ENCODE measurements around the gene KLK1. TPM values are rescaled to one million over a fixed set of nuclear protein-coding genes. Genes with fewer than 3 reads are reported as not detected.

Gene KLK1
- 0.24 TPM in 1 of 2 replicates, not detected in the other for total RNA-seq

DNA sequence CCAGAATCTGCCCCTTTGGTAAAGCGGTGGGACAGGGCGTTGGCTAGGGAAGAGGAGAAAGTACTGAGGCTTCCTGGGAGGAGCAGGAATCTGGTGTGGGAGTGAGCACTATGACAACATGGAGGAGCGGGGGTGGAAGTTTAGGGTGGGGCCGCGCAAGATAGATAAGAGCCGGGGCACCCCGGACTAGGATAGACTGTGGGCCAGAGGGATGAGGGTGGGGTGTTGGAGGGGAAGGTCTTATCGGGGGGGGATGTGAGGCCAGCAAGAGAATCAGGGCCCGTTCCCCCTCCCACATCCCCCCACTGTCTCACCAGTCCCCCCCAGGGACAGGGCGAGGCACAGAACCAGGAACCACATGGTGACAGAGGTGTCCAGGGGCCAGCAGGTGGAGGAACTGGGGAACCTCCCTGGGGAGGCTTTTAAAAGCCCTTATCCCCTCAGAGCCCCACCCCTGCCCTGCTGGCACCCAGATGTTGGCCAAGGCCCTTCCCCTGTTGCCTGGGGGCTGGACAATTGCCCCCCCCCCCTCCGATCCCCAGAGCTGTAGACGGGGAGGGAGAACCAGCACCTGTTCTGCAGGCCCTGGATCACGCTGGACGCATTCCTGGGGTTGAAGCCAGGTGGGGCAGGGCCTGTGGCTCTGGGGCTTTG lies at the start of gene KLK1:
Gene KLK1 (minus strand): TSS at position 399 of the 654 bp plus-strand sequence. CDS start 39 bp downstream, at position 360.

GRCh38 chr19:50873056-50873455 lies 49.5 kb upstream of the KLK1 start, which contains the start of gene KLK2:
Gene KLK2, plus strand, starts transcription at chr19:50873439. Its CDS starts 35 bp downstream, at chr19:50873474.

DNA sequence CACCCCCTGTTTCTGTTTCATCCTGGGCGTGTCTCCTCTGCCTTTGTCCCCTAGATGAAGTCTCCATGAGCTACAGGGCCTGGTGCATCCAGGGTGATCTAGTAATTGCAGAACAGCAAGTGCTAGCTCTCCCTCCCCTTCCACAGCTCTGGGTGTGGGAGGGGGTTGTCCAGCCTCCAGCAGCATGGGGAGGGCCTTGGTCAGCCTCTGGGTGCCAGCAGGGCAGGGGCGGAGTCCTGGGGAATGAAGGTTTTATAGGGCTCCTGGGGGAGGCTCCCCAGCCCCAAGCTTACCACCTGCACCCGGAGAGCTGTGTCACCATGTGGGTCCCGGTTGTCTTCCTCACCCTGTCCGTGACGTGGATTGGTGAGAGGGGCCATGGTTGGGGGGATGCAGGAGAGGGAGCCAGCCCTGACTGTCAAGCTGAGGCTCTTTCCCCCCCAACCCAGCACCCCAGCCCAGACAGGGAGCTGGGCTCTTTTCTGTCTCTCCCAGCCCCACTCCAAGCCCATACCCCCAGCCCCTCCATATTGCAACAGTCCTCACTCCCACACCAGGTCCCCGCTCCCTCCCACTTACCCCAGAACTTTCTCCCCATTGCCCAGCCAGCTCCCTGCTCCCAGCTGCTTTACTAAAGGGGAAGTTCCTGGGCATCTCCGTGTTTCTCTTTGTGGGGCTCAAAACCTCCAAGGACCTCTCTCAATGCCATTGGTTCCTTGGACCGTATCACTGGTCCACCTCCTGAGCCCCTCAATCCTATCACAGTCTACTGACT lies 31.2 kb upstream of the KLK1 start, which contains the start of gene KLK3:
Gene KLK3 (plus strand): TSS at position 280 of the 775 bp plus-strand sequence. CDS start 41 bp downstream, at position 321.

DNA sequence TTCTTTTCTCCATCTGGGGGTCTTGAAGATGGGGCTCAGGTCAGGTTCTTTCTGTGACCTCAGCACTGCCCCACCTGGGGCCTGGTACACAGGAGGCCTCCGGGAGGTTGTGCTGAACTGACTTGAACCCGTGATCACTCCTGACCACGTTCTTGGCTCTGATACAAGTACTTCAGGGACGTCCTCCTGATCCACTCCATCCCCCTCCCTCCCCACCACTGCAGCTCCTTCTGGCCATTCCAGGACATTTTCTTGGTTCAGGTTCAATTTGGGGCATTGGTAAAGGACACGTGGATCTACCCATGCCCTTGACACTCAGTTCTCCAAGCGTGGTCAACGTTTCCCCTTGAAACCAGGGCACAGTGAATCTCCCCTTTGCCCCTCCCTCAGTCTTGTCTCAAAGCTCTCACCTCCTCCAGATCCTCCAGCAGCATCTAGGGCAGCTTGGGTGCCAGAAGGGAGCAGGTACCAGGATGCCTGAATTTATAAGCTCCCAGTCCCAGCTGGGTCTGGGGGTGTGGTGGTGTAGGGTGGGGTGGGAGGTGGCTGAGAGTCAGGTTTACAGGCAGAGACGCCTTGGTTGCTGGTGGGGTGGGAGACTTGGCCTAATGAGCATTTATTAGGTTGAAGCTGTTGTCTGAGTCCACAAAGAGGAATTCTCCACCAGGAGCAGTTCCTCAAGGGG lies 9.7 kb upstream of the KLK1 start, which contains the start of gene KLK15:
Gene KLK15 (minus strand): TSS at position 458 of the 685 bp plus-strand sequence. CDS start 2,082 bp downstream, outside the sequence.

GRCh38 chr19:50790396-50790795 lies 33.2 kb downstream of the KLK1 start, which contains the start of gene ACP4:
Gene ACP4, plus strand, starts transcription at chr19:50790415. Its CDS starts 0 bp downstream, at chr19:50790415.

GRCh38 chr19:50770164-50770563 lies 53.4 kb downstream of the KLK1 start, which contains the start of gene GPR32:
Gene GPR32, plus strand, starts transcription at chr19:50770464. Its CDS starts 137 bp downstream, at chr19:50770601.

Other genes with a start within 250 kb of the KLK1 start
- not detected in 2 replicates for gene SYT3, start 183.9 kb downstream of the KLK1 start, total RNA-seq
- 0.72 TPM in 1 of 2 replicates, not detected in the other for gene C19orf81, start 174.3 kb downstream of the KLK1 start, total RNA-seq
- gene SHANK1, start 104.0 kb downstream of the KLK1 start, total RNA-seq, result not detected in 2 replicates
- not detected in 2 replicates for gene CLEC11A, start 100.4 kb downstream of the KLK1 start, total RNA-seq
- gene GPR32, start 53.3 kb downstream of the KLK1 start, total RNA-seq, result not detected in 2 replicates
- not detected in 2 replicates for gene ACP4, start 33.4 kb downstream of the KLK1 start, total RNA-seq
- not detected in 2 replicates for gene KLK15, start 9.8 kb upstream of the KLK1 start, total RNA-seq
- gene KLK3, start 31.1 kb upstream of the KLK1 start, total RNA-seq, result under 0.01 and 0.43 TPM in 2 replicates
- not detected in 2 replicates for gene KLK2, start 49.7 kb upstream of the KLK1 start, total RNA-seq
- gene KLK4, start 87.6 kb upstream of the KLK1 start, total RNA-seq, result not detected in 2 replicates
- 1.7 and 23.6 TPM in 2 replicates for gene KLK5, start 129.3 kb upstream of the KLK1 start, total RNA-seq
- gene KLK6, start 145.8 kb upstream of the KLK1 start, total RNA-seq, result 0.85 and 3.1 TPM in 2 replicates
- 3.2 and 13.0 TPM in 2 replicates for gene KLK7, start 160.1 kb upstream of the KLK1 start, total RNA-seq
- gene KLK8, start 177.8 kb upstream of the KLK1 start, total RNA-seq, result 8.3 and 13.0 TPM in 2 replicates
- 7.7 and 14.5 TPM in 2 replicates for gene KLK10, start 195.9 kb upstream of the KLK1 start, total RNA-seq
- gene KLK11, start 202.8 kb upstream of the KLK1 start, total RNA-seq, result 1.1 and 3.9 TPM in 2 replicates
- 0.96 TPM in 1 of 2 replicates, not detected in the other for gene KLK12, start 211.2 kb upstream of the KLK1 start, total RNA-seq
- gene KLK13, start 241.3 kb upstream of the KLK1 start, total RNA-seq, result not detected in 2 replicates